Vagina (tissue), 2 donors: Measurements from ENCODE around the gene ADAMTS16.

Source experiments
- CTCF ChIP-seq, 3 experiments: fragments of 450-650 bp in 2 of 3; fragments of 200-600 bp in 1 of 3; sonication (generic) in 1 of 3; IDR thresholded peaks; one replicate each; pipeline ENCODE4 v1.5.1; 2017 to 2019; ENCODE audit warnings: antibody characterized with exemption in 3 of 3, mild to moderate bottlenecking in 2 of 3, moderate library complexity in 2 of 3
- POLR2A ChIP-seq, 2 donors: fragments of 450-650 bp; IDR thresholded peaks; one replicate each; pipeline ENCODE4 v1.6.1; 2017; ENCODE audit warnings: antibody characterized with exemption in 2 of 2, mild to moderate bottlenecking in 2 of 2, moderate library complexity in 2 of 2
- POLR2AphosphoS5 ChIP-seq, 2 donors: sonication (generic); formaldehyde crosslinking; IDR thresholded peaks; one replicate each; pipeline ENCODE4 v1.9.0; 2017; ENCODE audit warnings: antibody characterized with exemption in 2 of 2, mild to moderate bottlenecking in 2 of 2, low read depth in 1 of 2; ENCODE audit not compliant: insufficient read depth in 1 of 2

- TF ChIP-seq POLR2A (IDR thresholded peaks at IDR 0.05) (no peak), CTCF (IDR thresholded peaks at IDR 0.05) (no peak), POLR2AphosphoS5 (IDR thresholded peaks at IDR 0.05; ENCODE audit: insufficient read depth in 1 of 2, low read depth in 1 of 2) (no peak)
These were observed 62.2 kb downstream of the ADAMTS16 start for GRCh38 chr5:5202321-5202720.
